ENCODE results near the gene TBCD.

DNA sequence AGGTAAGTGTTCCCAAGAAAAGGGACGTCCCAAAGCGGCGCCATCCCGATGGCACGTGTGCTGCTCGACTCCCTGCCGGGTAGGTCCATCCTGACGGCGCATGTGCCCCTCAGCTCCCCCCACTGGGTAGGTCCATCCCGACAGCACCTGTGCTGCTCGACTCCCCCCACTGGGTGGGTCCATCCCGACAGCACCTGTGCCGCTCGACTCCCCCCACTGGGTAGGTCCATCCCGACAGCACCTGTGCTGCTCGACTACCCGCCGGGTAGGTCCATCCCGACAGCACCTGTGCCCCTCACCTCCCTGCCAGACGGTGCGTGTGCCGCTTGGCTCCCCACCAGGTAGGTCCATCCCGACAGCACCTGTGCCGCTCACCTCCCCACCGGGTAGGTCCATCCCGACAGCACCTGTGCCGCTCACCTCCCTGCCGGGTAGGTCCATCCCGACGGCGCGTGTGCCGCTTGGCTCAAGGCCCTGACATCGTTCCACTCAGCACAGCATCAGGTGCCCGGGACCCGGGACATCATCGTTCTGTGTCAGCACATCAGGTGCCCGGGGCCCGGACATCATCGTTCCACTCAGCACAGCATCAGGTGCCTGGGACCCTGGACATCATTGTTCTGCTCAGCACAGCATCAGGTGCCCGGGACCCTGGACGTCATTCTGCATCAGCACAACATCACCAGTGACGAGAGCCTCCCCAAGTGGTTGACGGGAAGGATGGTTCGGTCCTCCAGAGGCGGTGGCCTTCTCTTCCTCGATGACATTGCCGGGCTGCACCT, 22.2 kb upstream of the TBCD start:
- TF ChIP-seq, protein P1, sequence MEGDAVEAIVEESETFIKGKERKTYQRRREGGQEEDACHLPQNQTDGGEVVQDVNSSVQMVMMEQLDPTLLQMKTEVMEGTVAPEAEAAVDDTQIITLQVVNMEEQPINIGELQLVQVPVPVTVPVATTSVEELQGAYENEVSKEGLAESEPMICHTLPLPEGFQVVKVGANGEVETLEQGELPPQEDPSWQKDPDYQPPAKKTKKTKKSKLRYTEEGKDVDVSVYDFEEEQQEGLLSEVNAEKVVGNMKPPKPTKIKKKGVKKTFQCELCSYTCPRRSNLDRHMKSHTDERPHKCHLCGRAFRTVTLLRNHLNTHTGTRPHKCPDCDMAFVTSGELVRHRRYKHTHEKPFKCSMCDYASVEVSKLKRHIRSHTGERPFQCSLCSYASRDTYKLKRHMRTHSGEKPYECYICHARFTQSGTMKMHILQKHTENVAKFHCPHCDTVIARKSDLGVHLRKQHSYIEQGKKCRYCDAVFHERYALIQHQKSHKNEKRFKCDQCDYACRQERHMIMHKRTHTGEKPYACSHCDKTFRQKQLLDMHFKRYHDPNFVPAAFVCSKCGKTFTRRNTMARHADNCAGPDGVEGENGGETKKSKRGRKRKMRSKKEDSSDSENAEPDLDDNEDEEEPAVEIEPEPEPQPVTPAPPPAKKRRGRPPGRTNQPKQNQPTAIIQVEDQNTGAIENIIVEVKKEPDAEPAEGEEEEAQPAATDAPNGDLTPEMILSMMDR (IDR thresholded peaks at IDR 0.05) = no peak
- no peak for TF ChIP-seq CREB1 (CRISPR knock-in tag; IDR thresholded peaks at IDR 0.05)
- TF ChIP-seq TCF7 (CRISPR knock-in tag; IDR thresholded peaks at IDR 0.05; ENCODE audit: low read depth) = no peak
- TF ChIP-seq, protein P2, sequence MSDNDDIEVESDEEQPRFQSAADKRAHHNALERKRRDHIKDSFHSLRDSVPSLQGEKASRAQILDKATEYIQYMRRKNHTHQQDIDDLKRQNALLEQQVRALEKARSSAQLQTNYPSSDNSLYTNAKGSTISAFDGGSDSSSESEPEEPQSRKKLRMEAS (CRISPR knock-in tag; IDR thresholded peaks at IDR 0.05) = no peak
